Hepatocyte (in vitro differentiated cells): Measurements from ENCODE around the gene UGP2. TPM values are rescaled to one million over a fixed set of nuclear protein-coding genes. Genes with fewer than 3 reads are reported as not detected.

ENCODE experiments used
- polyA plus RNA-seq: library from polyadenylated mRNA; unstranded; fragments of >200 nt; fragmentation: Nextera tagmentation; extraction: Ambion mirVana; gene quantifications from 2 replicates; pipeline ENCODE4 v1.2.1, GENCODE V29; 2016
- small RNA-seq: library from RNA; depleted of rRNA; stranded (forward); fragments of <200 nt; gene quantifications from one replicate; pipeline ENCODE3, GENCODE V24; 2014
- total RNA-seq: library from RNA; depleted of rRNA; stranded (reverse); fragments of >200 nt; gene quantifications from 2 replicates; pipeline ENCODE4 v1.2.3, GENCODE V29; 2014

UGP2 gene
- total and polyA plus RNA-seq, 2 experiments from 2014 or later = 273 to 322 TPM

Small RNA genes lying within 50 kb of the gene (small RNA-seq; reads per million reads assigned to genes)
- gene RF01293 = not detected

Other genes starting within 250 kb of the UGP2 start
- 36.2 and 40.5 TPM in 2 replicates for gene VPS54, start 177.5 kb downstream of the UGP2 start, total RNA-seq
- 14.5 and 17.4 TPM in 2 replicates for gene VPS54, start 177.5 kb downstream of the UGP2 start, polyA plus RNA-seq